KMS-11 (cell line): Measurements from ENCODE around the gene LMCD1.

Experiments
- H2AFZ ChIP-seq: fragments of 200-600 bp; sonication (generic); 2 replicates; pipeline ENCODE4 v1.6.1; 2016; ENCODE audit warnings: antibody characterized with exemption, mixed run types, low read depth
- H3K27ac ChIP-seq: fragments of 200-600 bp; sonication (generic); 2 replicates; pipeline ENCODE4 v1.6.1; 2016; ENCODE audit warnings: mild to moderate bottlenecking, mixed run types
- H3K27me3 ChIP-seq: fragments of 200-600 bp; sonication (generic); 2 replicates; pipeline ENCODE4 v1.6.1; 2017; ENCODE audit warnings: mild to moderate bottlenecking, low read depth, mixed run types, moderate library complexity; ENCODE audit not compliant: insufficient read depth
- H3K36me3 ChIP-seq: fragments of 200-600 bp; sonication (generic); 2 replicates; pipeline ENCODE4 v1.6.1; 2017; ENCODE audit warnings: mild to moderate bottlenecking, mixed run types; ENCODE audit not compliant: insufficient read depth
- H3K4me1 ChIP-seq: fragments of 200-600 bp; sonication (generic); 2 replicates; pipeline ENCODE4 v1.6.1; 2016; ENCODE audit warnings: mild to moderate bottlenecking, low read depth, mixed run types; ENCODE audit not compliant: poor library complexity, severe bottlenecking
- H3K4me2 ChIP-seq: fragments of 200-600 bp; sonication (generic); 2 replicates; pipeline ENCODE4 v1.7.0; 2016; ENCODE audit warnings: mild to moderate bottlenecking, mixed run types
- H3K4me3 ChIP-seq: fragments of 200-600 bp; sonication (generic); IDR thresholded peaks from 2 replicates; pipeline ENCODE4 v1.6.1; 2017; ENCODE audit warnings: low read depth, low read length, mixed read lengths; ENCODE audit not compliant: insufficient read depth
- H3K79me2 ChIP-seq: fragments of 200-600 bp; sonication (generic); 2 replicates; pipeline ENCODE4 v1.6.1; 2016; ENCODE audit warnings: low read depth, mixed run types; ENCODE audit not compliant: insufficient read depth
- H3K9ac ChIP-seq: fragments of 200-600 bp; sonication (generic); 2 replicates; pipeline ENCODE4 v1.6.1; 2016; ENCODE audit warnings: mild to moderate bottlenecking, mixed run types
- H4K20me1 ChIP-seq: fragments of 200-600 bp; sonication (generic); 2 replicates; pipeline ENCODE4 v1.6.1; 2016; ENCODE audit warnings: mild to moderate bottlenecking, mixed run types; ENCODE audit not compliant: insufficient read depth
- CTCF ChIP-seq: fragments of 200-600 bp; sonication (generic); conservative IDR thresholded peaks from 2 replicates; pipeline ENCODE4 v1.6.1; 2017; ENCODE audit warnings: low read depth, mild to moderate bottlenecking, antibody characterized with exemption, low read length, moderate library complexity, mixed read lengths

LMCD1 gene

GRCh38 chr3:8540456-8540855, 38.8 kb downstream of the LMCD1 start:
- Histone ChIP-seq H3K4me3 (no peak overlapping the region), H3K9ac (no peak overlapping the region), H3K4me1 (no peaks in the 10 kb centered on the region), H2AFZ (no peak overlapping the region), H3K27ac (no peak overlapping the region), H4K20me1 (no peaks in the 10 kb centered on the region), H3K4me2 (no peak overlapping the region), H3K27me3 (no peaks in the 10 kb centered on the region), H3K79me2 (no peaks in the 10 kb centered on the region), H3K36me3 (no peaks in the 10 kb centered on the region)
- no peak for TF ChIP-seq CTCF

GRCh38 chr3:8541486-8541885, 39.9 kb downstream of the LMCD1 start:
- Histone ChIP-seq H3K27me3 (no peaks in the 10 kb centered on the region), H2AFZ (no peak overlapping the region), H3K4me1 (no peaks in the 10 kb centered on the region), H3K4me2 (no peak overlapping the region), H3K9ac (no peak overlapping the region), H3K4me3 (no peak overlapping the region), H3K79me2 (no peaks in the 10 kb centered on the region), H4K20me1 (no peaks in the 10 kb centered on the region), H3K36me3 (no peaks in the 10 kb centered on the region), H3K27ac (no peak overlapping the region)
- TF ChIP-seq CTCF: no peak

GRCh38 chr3:8542190-8543135, 40.8 kb downstream of the LMCD1 start:
- Histone ChIP-seq H4K20me1 (no peaks in the 10 kb centered on the region), H3K79me2 (no peaks in the 10 kb centered on the region), H3K9ac (no peak overlapping the region), H3K36me3 (no peaks in the 10 kb centered on the region), H2AFZ (no peak overlapping the region), H3K27ac (no peak overlapping the region), H3K27me3 (no peaks in the 10 kb centered on the region), H3K4me2 (no peak overlapping the region), H3K4me3 (no peak overlapping the region), H3K4me1 (no peaks in the 10 kb centered on the region)
- no peak for TF ChIP-seq CTCF

GRCh38 chr3:8546609-8547008, 45.0 kb downstream of the LMCD1 start:
- Histone ChIP-seq H3K9ac (no peak overlapping the region), H3K27ac (no peak overlapping the region), H3K79me2 (no peaks in the 10 kb centered on the region), H3K4me3 (no peak overlapping the region), H3K4me1 (no peaks in the 10 kb centered on the region), H4K20me1 (no peaks in the 10 kb centered on the region), H2AFZ (no peak overlapping the region), H3K36me3 (no peaks in the 10 kb centered on the region), H3K4me2 (no peak overlapping the region), H3K27me3 (no peaks in the 10 kb centered on the region)
- no peak for TF ChIP-seq CTCF
